RWPE1 (cell line): Measurements from ENCODE around the gene ANKRD39.
"Not testable (repeated sequence)": the region's sequence is repeated elsewhere in the genome, so short reads cannot be mapped to it uniquely, and the experiment has no call there.

ENCODE experiments used
- CTCF ChIA-PET: fragments of 350-600 bp; sonication (Branson Sonifier 250); formaldehyde crosslinking; extraction: SDS; loops from one replicate; lab custom pipeline; 2021; lab: Yijun Ruan, JAX
- POLR2A ChIA-PET: fragments of 400-600 bp; formaldehyde crosslinking; extraction: SDS; loops from one replicate; lab custom pipeline; 2020; ENCODE audit warnings: antibody characterized with exemption; ENCODE audit not compliant: low non-redundant PET; lab: Yijun Ruan, JAX
- DNase-seq: peaks from one replicate; pipeline ENCODE4 v3.0.0; 2012; ENCODE audit warnings: low spot score
- H3K27ac ChIP-seq: fragments of 450-650 bp; 2 replicates; pipeline ENCODE4 v1.5.1; 2017
- TF ChIP-seq, protein P1 (sequence below): fragments of 450-650 bp; conservative IDR thresholded peaks from 2 replicates; pipeline ENCODE4 v1.5.1; 2017; ENCODE audit warnings: low read depth, mild to moderate bottlenecking

The ANKRD39 gene

GRCh38 chr2:96809951-96810782, 47.6 kb downstream of the ANKRD39 start:
- TF ChIP-seq, protein P1, sequence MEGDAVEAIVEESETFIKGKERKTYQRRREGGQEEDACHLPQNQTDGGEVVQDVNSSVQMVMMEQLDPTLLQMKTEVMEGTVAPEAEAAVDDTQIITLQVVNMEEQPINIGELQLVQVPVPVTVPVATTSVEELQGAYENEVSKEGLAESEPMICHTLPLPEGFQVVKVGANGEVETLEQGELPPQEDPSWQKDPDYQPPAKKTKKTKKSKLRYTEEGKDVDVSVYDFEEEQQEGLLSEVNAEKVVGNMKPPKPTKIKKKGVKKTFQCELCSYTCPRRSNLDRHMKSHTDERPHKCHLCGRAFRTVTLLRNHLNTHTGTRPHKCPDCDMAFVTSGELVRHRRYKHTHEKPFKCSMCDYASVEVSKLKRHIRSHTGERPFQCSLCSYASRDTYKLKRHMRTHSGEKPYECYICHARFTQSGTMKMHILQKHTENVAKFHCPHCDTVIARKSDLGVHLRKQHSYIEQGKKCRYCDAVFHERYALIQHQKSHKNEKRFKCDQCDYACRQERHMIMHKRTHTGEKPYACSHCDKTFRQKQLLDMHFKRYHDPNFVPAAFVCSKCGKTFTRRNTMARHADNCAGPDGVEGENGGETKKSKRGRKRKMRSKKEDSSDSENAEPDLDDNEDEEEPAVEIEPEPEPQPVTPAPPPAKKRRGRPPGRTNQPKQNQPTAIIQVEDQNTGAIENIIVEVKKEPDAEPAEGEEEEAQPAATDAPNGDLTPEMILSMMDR = no peak
- ChIA-PET POLR2A (no interaction called here), CTCF (interaction anchor here (0.7 kb wide), 1 partner anchor 74 kb away, joined by 4 read pairs; no protein-coding TSS in a partner anchor)
- no peak for DNase-seq
- no peak overlapping the region for H3K27ac ChIP-seq

GRCh38 chr2:96809216-96809882, 48.5 kb downstream of the ANKRD39 start:
- POLR2A ChIA-PET = no interaction called here
- no peak for DNase-seq
- no peak overlapping the region for H3K27ac ChIP-seq
- TF ChIP-seq, protein P1 = no peak
- CTCF ChIA-PET = interaction anchor here (0.7 kb wide), 1 partner anchor 73 kb away, joined by 4 read pairs; no protein-coding TSS in a partner anchor

GRCh38 chr2:96808176-96808837, 49.5 kb downstream of the ANKRD39 start:
- CTCF ChIA-PET = no interaction called here
- TF ChIP-seq, protein P1 = no peak
- POLR2A ChIA-PET = no interaction called here
- H3K27ac ChIP-seq = no peak overlapping the region
- no peak for DNase-seq

GRCh38 chr2:96807127-96807471, 50.7 kb downstream of the ANKRD39 start:
- TF ChIP-seq, protein P1 = no peak
- no peak for DNase-seq
- H3K27ac ChIP-seq = no peak overlapping the region
- ChIA-PET CTCF (no interaction called here), POLR2A (no interaction called here)

DNA sequence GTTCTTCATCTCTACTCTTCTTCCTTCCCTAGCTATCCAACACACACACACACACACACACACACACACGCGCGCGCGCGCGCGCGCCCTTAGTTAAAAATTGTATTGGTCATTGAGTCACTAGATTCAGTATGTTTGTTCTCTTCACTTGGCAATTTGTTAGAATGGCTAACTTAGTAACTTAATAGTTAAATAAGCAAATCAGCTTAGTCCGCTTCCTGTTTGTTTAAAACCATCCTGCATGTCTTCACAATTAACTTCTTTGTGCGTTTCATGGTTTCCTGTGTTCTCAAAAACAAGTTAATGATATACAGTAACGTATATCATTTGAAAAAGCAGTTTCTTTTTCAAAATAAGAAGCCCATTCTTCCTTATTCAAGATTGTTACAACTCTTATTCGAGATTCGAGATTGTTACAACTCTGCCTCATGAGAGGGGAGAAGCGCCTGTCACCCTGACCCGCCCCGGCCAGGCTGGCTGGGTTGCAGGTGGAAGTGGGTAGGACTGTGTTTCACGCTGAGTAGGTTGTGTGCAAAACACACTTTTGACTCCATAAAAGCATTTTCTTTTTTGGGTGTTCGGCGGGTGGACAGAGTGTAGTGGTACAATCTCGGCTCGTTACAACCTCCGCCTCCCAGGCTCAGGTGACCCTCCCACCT, 51.2 kb downstream of the ANKRD39 start:
- CTCF ChIA-PET = no interaction called here
- DNase-seq = no peak
- TF ChIP-seq, protein P1 = no peak
- H3K27ac ChIP-seq = no peak overlapping the region
- POLR2A ChIA-PET = no interaction called here

- DNase-seq, POLR2A ChIA-PET, H3K27ac ChIP-seq, CTCF ChIA-PET: not testable (repeated sequence)
Measured at GRCh38 chr2:96805946-96806345, 51.9 kb downstream of the ANKRD39 start.
